NT2/D1 (cell line): ENCODE results near the gene XCR1.

Source experiments
- SUZ12 ChIP-seq: IDR thresholded peaks from 2 replicates; pipeline ENCODE4 v1.6.1; 2011; ENCODE audit not compliant: insufficient read length, insufficient read depth; ENCODE audit errors: extremely low read depth
- YY1 ChIP-seq: IDR thresholded peaks from 2 replicates; pipeline ENCODE4 v1.6.1; 2011; ENCODE audit not compliant: insufficient read length, insufficient read depth
- ZNF274 ChIP-seq: IDR thresholded peaks from 2 replicates; pipeline ENCODE4 v1.6.1; 2011; ENCODE audit warnings: mild to moderate bottlenecking, low read depth, low read length

DNA sequence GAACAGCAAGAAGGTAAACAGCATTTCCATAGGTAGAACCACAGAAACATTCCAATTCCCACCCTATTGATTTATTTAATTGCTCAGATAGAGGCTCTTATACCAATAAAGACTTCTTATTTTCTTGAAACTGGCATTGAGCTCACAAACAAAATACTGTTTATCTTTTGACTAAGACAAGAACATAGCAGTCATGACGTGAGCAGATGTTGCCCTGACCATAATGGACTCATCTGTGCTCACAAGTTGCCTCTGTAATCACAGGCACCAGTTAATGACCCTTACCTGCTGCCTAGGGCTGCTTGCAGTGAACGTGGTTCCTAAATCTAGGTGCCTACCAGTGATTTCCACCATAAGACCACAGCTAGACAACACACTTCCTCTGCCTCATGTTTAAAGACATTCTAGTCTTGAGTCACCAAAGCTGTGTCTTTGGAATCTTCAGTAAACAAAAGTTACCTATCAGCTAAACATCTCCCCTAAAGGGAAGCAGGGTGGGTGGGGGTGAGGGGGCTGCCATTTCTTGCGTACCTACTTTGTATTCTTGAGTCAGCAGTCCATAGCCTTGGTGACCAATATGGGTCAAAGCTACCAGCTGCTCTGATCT is 33.8 kb downstream of the XCR1 start:
- TF ChIP-seq ZNF274 (no peak), YY1 (no peak), SUZ12 (no peak)
